Measurements from ENCODE around the gene IFIT3. TPM values are rescaled to one million over a fixed set of nuclear protein-coding genes. Genes with fewer than 3 reads are reported as not detected.

Gene IFIT3
- total RNA-seq, 1 experiment from 2014 or later: 7.2 TPM

- H3K9me3 ChIP-seq (ENCODE audit: insufficient read depth, low read depth): no peaks in the 10 kb centered on the region
- peaks cover 6% of the 10 kb centered on the region; the same call in 1 of the 2 replicates for H3K36me3 ChIP-seq (ENCODE audit: low read depth)
- H2AFZ ChIP-seq: no peak overlapping the region
- no peaks in the 10 kb centered on the region for H3K9me2 ChIP-seq (ENCODE audit: insufficient read depth)
- no TSS peak for BruUV-seq (replicated peaks)
- H3F3A ChIP-seq (ENCODE audit: insufficient read depth, low read depth): no peaks in the 10 kb centered on the region
- DNase-seq: no peak
- intact Hi-C loops (cut with micrococcal nuclease; ENCODE audit: unreplicated experiment): no loop called here
- H3K79me2 ChIP-seq (ENCODE audit: low read depth): no peaks in the 10 kb centered on the region
- 0 out of 2 replicates have a peak, but pooled peaks cover 3% of the 10 kb centered on the region for H3K4me1 ChIP-seq (replicated peaks; ENCODE audit: insufficient read depth)
- no peak overlapping the region for H3K4me3 ChIP-seq
- TF ChIP-seq EZH2 (IDR thresholded peaks at IDR 0.05; ENCODE audit: low read depth): no peak
- TF ChIP-seq CTCF (conservative IDR thresholded peaks at IDR 0.05): no peak
- CTCF ChIA-PET: no interaction called here
- POLR2A ChIA-PET (ENCODE audit: unreplicated experiment): no interaction called here
- no peaks in the 10 kb centered on the region for H4K20me1 ChIP-seq (ENCODE audit: insufficient read depth)
- H3K4me2 ChIP-seq: no peak overlapping the region
- no peaks in the 10 kb centered on the region for H3K27me3 ChIP-seq (ENCODE audit: insufficient read depth, low read depth)
- H3K27ac ChIP-seq: no peak overlapping the region
Observed at GRCh38 chr10:89309156-89310055, 18.4 kb upstream of the IFIT3 start.

- Histone ChIP-seq H3F3A (ENCODE audit: insufficient read depth, low read depth) (no peaks in the 10 kb centered on the region), H3K27ac (no peak overlapping the region), H3K36me3 (ENCODE audit: low read depth) (peaks cover 6% of the 10 kb centered on the region; the same call in 1 of the 2 replicates), H3K9me3 (ENCODE audit: insufficient read depth, low read depth) (no peaks in the 10 kb centered on the region), H4K20me1 (ENCODE audit: insufficient read depth) (no peaks in the 10 kb centered on the region), H3K9me2 (ENCODE audit: insufficient read depth) (no peaks in the 10 kb centered on the region), H2AFZ (no peak overlapping the region), H3K4me3 (no peak overlapping the region), H3K79me2 (ENCODE audit: low read depth) (no peaks in the 10 kb centered on the region), H3K4me1 (replicated peaks; ENCODE audit: insufficient read depth) (no peaks in the 10 kb centered on the region), H3K4me2 (no peak overlapping the region), H3K27me3 (ENCODE audit: insufficient read depth, low read depth) (no peaks in the 10 kb centered on the region)
- intact Hi-C loops (cut with micrococcal nuclease; ENCODE audit: unreplicated experiment): no loop called here
- no peak for DNase-seq
- ChIA-PET POLR2A (ENCODE audit: unreplicated experiment) (no interaction called here), CTCF (no interaction called here)
- TF ChIP-seq EZH2 (IDR thresholded peaks at IDR 0.05; ENCODE audit: low read depth) (no peak), CTCF (conservative IDR thresholded peaks at IDR 0.05) (no peak)
- no TSS peak for BruUV-seq (replicated peaks)
Observed at GRCh38 chr10:89310056-89310893, 17.5 kb upstream of the IFIT3 start.

GRCh38 chr10:89312973-89313372, 14.8 kb upstream of the IFIT3 start:
- Histone ChIP-seq H3K27ac (no peak overlapping the region), H3K36me3 (ENCODE audit: low read depth) (no peaks in the 10 kb centered on the region), H3K79me2 (ENCODE audit: low read depth) (no peaks in the 10 kb centered on the region), H4K20me1 (ENCODE audit: insufficient read depth) (no peaks in the 10 kb centered on the region), H3K9me3 (ENCODE audit: insufficient read depth, low read depth) (no peaks in the 10 kb centered on the region; the same call in 1 of the 2 replicates), H3K4me1 (replicated peaks; ENCODE audit: insufficient read depth) (no peaks in the 10 kb centered on the region), H3F3A (ENCODE audit: insufficient read depth, low read depth) (no peaks in the 10 kb centered on the region), H3K9me2 (ENCODE audit: insufficient read depth) (no peaks in the 10 kb centered on the region), H3K4me2 (no peak overlapping the region), H3K27me3 (ENCODE audit: insufficient read depth, low read depth) (no peaks in the 10 kb centered on the region), H2AFZ (no peak overlapping the region), H3K4me3 (no peak overlapping the region)
- CTCF ChIA-PET: no interaction called here
- DNase-seq: no peak
- intact Hi-C loops (cut with micrococcal nuclease; ENCODE audit: unreplicated experiment): no loop called here
- BruUV-seq (replicated peaks): no TSS peak
- no peak for TF ChIP-seq EZH2 (IDR thresholded peaks at IDR 0.05; ENCODE audit: low read depth)
- TF ChIP-seq CTCF (conservative IDR thresholded peaks at IDR 0.05): no peak
- POLR2A ChIA-PET (ENCODE audit: unreplicated experiment): no interaction called here
